22Rv1 (cell line): Measurements from ENCODE around the gene CDC42BPG.

Experiments
- ZFX ChIP-seq: fragments of 450-650 bp; IDR thresholded peaks from 2 replicates; pipeline ENCODE4 v1.6.1; 2017; ENCODE audit warnings: antibody characterized with exemption, borderline replicate concordance
- TF ChIP-seq, protein P1 (sequence below): fragments of 450-650 bp; IDR thresholded peaks from 2 replicates; pipeline ENCODE4 v1.5.1; 2017; ENCODE audit warnings: mild to moderate bottlenecking

DNA sequence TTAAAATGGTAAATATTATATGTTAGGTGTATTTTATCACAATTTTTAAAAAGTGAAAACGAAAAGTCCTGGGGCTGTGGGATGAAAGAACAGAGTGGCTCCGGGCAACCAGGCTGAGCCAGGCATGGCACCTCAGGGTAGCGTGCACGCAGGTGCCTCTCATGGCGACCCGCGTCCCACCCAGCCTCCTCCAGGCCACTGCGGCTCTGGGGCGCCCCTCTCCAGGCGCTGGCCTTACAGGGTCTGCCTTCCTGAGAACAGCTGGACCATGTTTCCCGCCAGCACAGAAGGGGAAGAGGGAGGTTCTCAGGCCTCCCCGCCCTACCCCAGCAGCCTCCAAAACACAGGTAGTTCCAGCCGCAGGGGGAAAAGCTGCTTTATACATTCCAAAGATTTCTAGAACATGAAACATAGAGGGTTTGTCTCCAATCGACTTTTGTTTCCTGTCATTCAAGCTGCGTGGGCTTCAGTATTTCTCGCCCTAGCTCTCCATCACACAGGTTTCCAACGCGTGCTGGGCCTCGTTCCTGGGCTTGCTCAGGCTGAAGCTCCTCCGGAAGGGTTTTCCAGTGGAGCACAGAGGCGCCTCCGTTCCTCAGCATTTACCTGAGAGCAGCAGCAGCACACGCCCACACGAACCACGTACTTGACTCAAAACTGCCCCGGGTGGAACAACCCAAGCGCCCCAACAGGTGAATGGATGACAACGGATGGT lies 23.5 kb upstream of the CDC42BPG start:
- TF ChIP-seq, protein P1, sequence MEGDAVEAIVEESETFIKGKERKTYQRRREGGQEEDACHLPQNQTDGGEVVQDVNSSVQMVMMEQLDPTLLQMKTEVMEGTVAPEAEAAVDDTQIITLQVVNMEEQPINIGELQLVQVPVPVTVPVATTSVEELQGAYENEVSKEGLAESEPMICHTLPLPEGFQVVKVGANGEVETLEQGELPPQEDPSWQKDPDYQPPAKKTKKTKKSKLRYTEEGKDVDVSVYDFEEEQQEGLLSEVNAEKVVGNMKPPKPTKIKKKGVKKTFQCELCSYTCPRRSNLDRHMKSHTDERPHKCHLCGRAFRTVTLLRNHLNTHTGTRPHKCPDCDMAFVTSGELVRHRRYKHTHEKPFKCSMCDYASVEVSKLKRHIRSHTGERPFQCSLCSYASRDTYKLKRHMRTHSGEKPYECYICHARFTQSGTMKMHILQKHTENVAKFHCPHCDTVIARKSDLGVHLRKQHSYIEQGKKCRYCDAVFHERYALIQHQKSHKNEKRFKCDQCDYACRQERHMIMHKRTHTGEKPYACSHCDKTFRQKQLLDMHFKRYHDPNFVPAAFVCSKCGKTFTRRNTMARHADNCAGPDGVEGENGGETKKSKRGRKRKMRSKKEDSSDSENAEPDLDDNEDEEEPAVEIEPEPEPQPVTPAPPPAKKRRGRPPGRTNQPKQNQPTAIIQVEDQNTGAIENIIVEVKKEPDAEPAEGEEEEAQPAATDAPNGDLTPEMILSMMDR, result no peak
- no peak for TF ChIP-seq ZFX
